ENCODE measurements around the gene IPCEF1. TPM values are rescaled to one million over a fixed set of nuclear protein-coding genes. Genes with fewer than 3 reads are reported as not detected.

The IPCEF1 gene
- total RNA-seq, 1 experiment from 2014 or later: 0.48 TPM

DNA sequence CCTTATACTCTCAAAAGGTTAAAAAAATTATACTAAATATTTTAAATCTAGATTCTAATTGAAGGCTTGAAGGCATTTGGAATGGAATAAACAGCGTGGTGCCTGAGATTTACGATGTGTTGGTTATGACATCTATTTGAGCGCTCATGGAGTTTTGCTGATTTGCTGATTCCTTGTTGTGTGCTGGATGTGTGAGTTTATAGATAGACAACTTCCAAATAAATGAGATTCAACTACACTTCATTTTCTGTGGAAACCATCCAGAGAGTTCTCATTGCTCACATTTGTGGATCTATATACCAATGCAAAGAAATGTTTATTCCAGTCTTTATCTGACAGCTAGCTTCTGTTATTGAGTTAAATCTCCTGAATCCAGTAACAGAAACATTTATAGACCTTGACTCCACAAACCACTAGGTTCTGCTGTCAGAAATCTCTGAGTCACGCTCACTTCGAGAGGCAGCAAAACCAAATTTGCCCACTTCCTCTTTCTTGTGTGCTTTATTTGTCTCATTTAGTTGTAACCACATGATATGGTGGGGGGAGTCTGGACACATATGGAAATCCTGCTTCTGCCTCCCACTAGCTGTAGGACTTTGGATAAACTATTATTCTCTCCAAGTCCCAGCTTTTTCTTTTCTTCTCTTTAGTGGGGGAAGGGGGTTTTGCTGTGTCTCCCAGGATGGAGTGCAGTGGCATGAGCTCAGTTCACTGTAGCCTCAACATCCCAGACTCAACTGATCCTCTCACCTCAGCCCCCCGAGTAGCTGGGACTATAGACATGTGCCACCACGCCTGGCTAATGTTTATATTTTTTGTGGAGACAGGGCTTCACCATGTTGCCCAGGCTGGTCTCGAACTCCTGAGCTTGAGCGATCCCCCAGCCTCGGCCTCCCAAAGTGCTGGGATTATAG is 54.5 kb downstream of the IPCEF1 start:
- H3K9ac ChIP-seq (ENCODE audit: extremely low read depth, insufficient read length, low read length): no peak overlapping the region
- TF ChIP-seq, protein P1, sequence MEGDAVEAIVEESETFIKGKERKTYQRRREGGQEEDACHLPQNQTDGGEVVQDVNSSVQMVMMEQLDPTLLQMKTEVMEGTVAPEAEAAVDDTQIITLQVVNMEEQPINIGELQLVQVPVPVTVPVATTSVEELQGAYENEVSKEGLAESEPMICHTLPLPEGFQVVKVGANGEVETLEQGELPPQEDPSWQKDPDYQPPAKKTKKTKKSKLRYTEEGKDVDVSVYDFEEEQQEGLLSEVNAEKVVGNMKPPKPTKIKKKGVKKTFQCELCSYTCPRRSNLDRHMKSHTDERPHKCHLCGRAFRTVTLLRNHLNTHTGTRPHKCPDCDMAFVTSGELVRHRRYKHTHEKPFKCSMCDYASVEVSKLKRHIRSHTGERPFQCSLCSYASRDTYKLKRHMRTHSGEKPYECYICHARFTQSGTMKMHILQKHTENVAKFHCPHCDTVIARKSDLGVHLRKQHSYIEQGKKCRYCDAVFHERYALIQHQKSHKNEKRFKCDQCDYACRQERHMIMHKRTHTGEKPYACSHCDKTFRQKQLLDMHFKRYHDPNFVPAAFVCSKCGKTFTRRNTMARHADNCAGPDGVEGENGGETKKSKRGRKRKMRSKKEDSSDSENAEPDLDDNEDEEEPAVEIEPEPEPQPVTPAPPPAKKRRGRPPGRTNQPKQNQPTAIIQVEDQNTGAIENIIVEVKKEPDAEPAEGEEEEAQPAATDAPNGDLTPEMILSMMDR (conservative IDR thresholded peaks at IDR 0.05): no peak
- DNase-seq: no peak
- no peak overlapping the region for H3K4ac ChIP-seq (ENCODE audit: low read depth, low read length)
- H3K4me3 Mint-ChIP-seq: no peak overlapping the region
- H2BK12ac ChIP-seq (ENCODE audit: insufficient read length, low read depth, low read length): no peak overlapping the region
- no peak overlapping the region for H4K5ac ChIP-seq (ENCODE audit: insufficient read length, low read depth, low read length)
- H2AFZ ChIP-seq (ENCODE audit: low read length): no peak overlapping the region
- no peak overlapping the region for H3K56ac ChIP-seq (ENCODE audit: insufficient read length, low read depth, low read length)
- H3K14ac ChIP-seq (ENCODE audit: insufficient read depth, low read length): no peak overlapping the region
- peaks cover 0 to under 1% of the 10 kb centered on the region in 2 experiments; a peak in 3 of 5 replicates for H3K9me3 Mint-ChIP-seq
- no peak overlapping the region for H2AK5ac ChIP-seq (ENCODE audit: insufficient read length, low read length)
- peaks cover 0 to 1% (median under 1%) of the 10 kb centered on the region in 3 experiments; a peak in 2 of 7 replicates for H3K36me3 Mint-ChIP-seq (ENCODE audit: insufficient read depth in 1 of 3, low read depth in 3 of 3)
- no peak overlapping the region for H2BK20ac ChIP-seq (ENCODE audit: low read depth, low read length, poor library complexity, severe bottlenecking)
- no peaks in the 10 kb centered on the region for H3K23me2 ChIP-seq (ENCODE audit: insufficient read length, low read depth, low read length, poor library complexity, severe bottlenecking)
- H4K91ac ChIP-seq (ENCODE audit: insufficient read length, low read depth, low read length): no peak overlapping the region
- no peaks in the 10 kb centered on the region for H3K9me3 ChIP-seq (ENCODE audit: control insufficient read depth, low read depth, low read length)
- H3K79me2 ChIP-seq (ENCODE audit: insufficient read depth, low read length): no peaks in the 10 kb centered on the region
- no peaks in the 10 kb centered on the region for H3K79me1 ChIP-seq (ENCODE audit: insufficient read depth, low read depth, low read length, poor library complexity, severe bottlenecking)
- no peaks in the 10 kb centered on the region for H3K27me3 Mint-ChIP-seq (ENCODE audit: low read depth)
- no peak overlapping the region for H2BK120ac ChIP-seq (ENCODE audit: low read depth, low read length, poor library complexity, severe bottlenecking)
- H3K4me2 ChIP-seq (ENCODE audit: insufficient read depth, insufficient read length, low read length): no peak overlapping the region
- H3K18ac ChIP-seq (ENCODE audit: insufficient read length, low read depth, low read length): no peak overlapping the region
- H3K27ac ChIP-seq (ENCODE audit: insufficient read length, low read depth, low read length): no peak overlapping the region
- H3K4me1 ChIP-seq (ENCODE audit: insufficient read depth, low read length): 0 out of 2 replicates have a peak, but pooled peaks cover 2% of the 10 kb centered on the region
- H3T11ph ChIP-seq (ENCODE audit: low read length): no peak overlapping the region
- no peak overlapping the region for H4K8ac ChIP-seq (replicated peaks; ENCODE audit: insufficient read length, low read depth, low read length)
- WGBS (ENCODE audit: extremely low coverage, insufficient read length, low lambda C conversion rate): no CpG with 5 or more reads among the region's 10 CpGs
- no peak overlapping the region for H3K23ac ChIP-seq (ENCODE audit: insufficient read length, low read depth, low read length)
- H3K27me3 ChIP-seq (ENCODE audit: insufficient read depth, low read length): no peaks in the 10 kb centered on the region
- H3K27ac Mint-ChIP-seq: no peak overlapping the region; a peak in 1 of 7 replicates
- no peak overlapping the region for H2BK15ac ChIP-seq (ENCODE audit: low read depth, low read length)
- no peak overlapping the region for H2BK5ac ChIP-seq (ENCODE audit: insufficient read length, low read length)
- H3K4me1 Mint-ChIP-seq: peaks cover 4 to 5% of the 10 kb centered on the region in 2 experiments
- no peaks in the 10 kb centered on the region for H4K20me1 ChIP-seq (ENCODE audit: control insufficient read depth, insufficient read depth, insufficient read length)

Data from H9 (cell line).